Hepatocyte (in vitro differentiated cells): Measurements from ENCODE around the gene DEUP1. TPM values are rescaled to one million over a fixed set of nuclear protein-coding genes. Genes with fewer than 3 reads are reported as not detected.

Source experiments
- DNase-seq: peaks from one replicate; pipeline ENCODE4 v3.0.0-alpha.2; 2016; ENCODE audit warnings: low spot score
- H2AFZ ChIP-seq: fragments of 200-600 bp; sonication (generic); 2 replicates; pipeline ENCODE4 v1.6.0; 2016; ENCODE audit warnings: antibody characterized with exemption, mild to moderate bottlenecking
- H3K27ac ChIP-seq: fragments of 200-600 bp; sonication (generic); 2 replicates; pipeline ENCODE4 v1.5.1; 2016; ENCODE audit warnings: mild to moderate bottlenecking
- H3K27me3 ChIP-seq: fragments of 200-600 bp; sonication (generic); 2 replicates; pipeline ENCODE4 v1.6.1; 2016
- H3K36me3 ChIP-seq: fragments of 200-600 bp; sonication (generic); replicated peaks from 2 replicates; pipeline ENCODE4 v1.5.1; 2016; ENCODE audit warnings: low read depth; ENCODE audit not compliant: insufficient read depth
- H3K4me1 ChIP-seq: fragments of 200-600 bp; sonication (generic); 2 replicates; pipeline ENCODE4 v1.5.1; 2016; ENCODE audit warnings: mild to moderate bottlenecking, moderate library complexity; ENCODE audit not compliant: insufficient read depth
- H3K4me2 ChIP-seq: fragments of 200-600 bp; sonication (generic); 2 replicates; pipeline ENCODE4 v1.6.0; 2016
- H3K4me3 ChIP-seq: fragments of 200-600 bp; sonication (generic); 2 replicates; pipeline ENCODE4 v1.5.1; 2016; ENCODE audit warnings: mild to moderate bottlenecking
- H3K79me2 ChIP-seq: fragments of 200-600 bp; sonication (generic); 2 replicates; pipeline ENCODE4 v1.6.0; 2017; ENCODE audit warnings: mild to moderate bottlenecking
- H3K9me2 ChIP-seq: fragments of 200-600 bp; sonication (generic); replicated peaks from 2 replicates; pipeline ENCODE4 v1.6.0; 2017; ENCODE audit warnings: mild to moderate bottlenecking; ENCODE audit not compliant: insufficient read depth
- H3K9me3 ChIP-seq: fragments of 200-600 bp; sonication (generic); 2 replicates; pipeline ENCODE4 v1.5.1; 2016; ENCODE audit warnings: low read depth, mild to moderate bottlenecking
- H4K20me1 ChIP-seq: fragments of 200-600 bp; sonication (generic); 2 replicates; pipeline ENCODE4 v1.6.0; 2016; ENCODE audit warnings: mild to moderate bottlenecking; ENCODE audit not compliant: insufficient read depth, poor library complexity, severe bottlenecking
- EZH2 ChIP-seq: fragments of 200-600 bp; sonication (generic); IDR thresholded peaks from 2 replicates; pipeline ENCODE4 v1.6.1; 2016; ENCODE audit warnings: antibody characterized with exemption, mild to moderate bottlenecking, borderline replicate concordance
- EZH2phosphoT487 ChIP-seq: fragments of 200-600 bp; sonication (generic); IDR thresholded peaks from one replicate; pipeline ENCODE4 v1.6.1; 2018; ENCODE audit warnings: antibody characterized with exemption, mild to moderate bottlenecking, low read depth, moderate library complexity; ENCODE audit not compliant: unreplicated experiment, severe bottlenecking
- WGBS: methylation state at CpG from one replicate; pipeline ENCODE4 v1.1.6; 2016; ENCODE audit warnings: low lambda C conversion rate; ENCODE audit errors: missing lambda C conversion rate; 5-methylcytosine and 5-hydroxymethylcytosine counted together
- polyA plus RNA-seq: library from polyadenylated mRNA; unstranded; fragments of >200 nt; fragmentation: Nextera tagmentation; extraction: Ambion mirVana; gene quantifications from 2 replicates; pipeline ENCODE4 v1.2.1, GENCODE V29; 2016
- total RNA-seq: library from RNA; depleted of rRNA; stranded (reverse); fragments of >200 nt; gene quantifications from 2 replicates; pipeline ENCODE4 v1.2.3, GENCODE V29; 2014
- TF ChIP-seq, protein P1 (sequence below): fragments of 200-600 bp; sonication (generic); IDR thresholded peaks from 2 replicates; pipeline ENCODE4 v1.5.1; 2016; ENCODE audit warnings: antibody characterized with exemption, mild to moderate bottlenecking; ENCODE audit not compliant: poor library complexity

Gene DEUP1
- total and polyA plus RNA-seq, 2 experiments from 2014 or later = 0.28 to 0.47 TPM

DNA sequence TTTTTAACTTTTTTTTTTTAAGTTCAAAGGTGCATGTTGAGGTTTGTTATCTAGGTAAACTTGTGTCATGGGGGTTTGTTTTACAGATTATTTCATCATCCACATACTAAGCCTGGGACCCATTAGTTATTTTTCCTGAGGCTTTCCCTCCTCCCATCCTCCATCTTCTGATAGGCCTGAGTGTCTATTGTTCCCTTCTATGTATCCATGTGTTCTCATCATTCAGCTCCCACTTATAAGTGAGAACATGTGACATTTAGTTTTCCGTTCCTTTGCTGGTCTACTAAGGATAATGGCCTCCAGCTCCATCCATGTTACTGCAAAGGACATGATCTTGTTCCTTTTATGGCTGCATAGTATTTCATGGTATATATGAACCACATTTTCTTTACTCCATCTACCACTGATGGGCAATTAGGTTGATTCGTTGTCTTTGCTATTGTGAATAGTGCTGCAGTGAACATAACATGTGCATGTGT lies 14.4 kb downstream of the DEUP1 start:
- no peaks in the 10 kb centered on the region for H3K4me1 ChIP-seq
- H3K27ac ChIP-seq = no peak overlapping the region
- no peak overlapping the region for H3K4me2 ChIP-seq
- no peaks in the 10 kb centered on the region for H3K36me3 ChIP-seq
- DNase-seq = no peak
- no peak overlapping the region for H3K4me3 ChIP-seq
- no peaks in the 10 kb centered on the region for H3K27me3 ChIP-seq
- H3K9me2 ChIP-seq = no peaks in the 10 kb centered on the region
- H3K9me3 ChIP-seq = no peaks in the 10 kb centered on the region
- H3K79me2 ChIP-seq = no peaks in the 10 kb centered on the region
- 90% methylated on average over 2 of the region's 2 CpGs for whole genome bisulfite sequencing
- H2AFZ ChIP-seq = no peak overlapping the region
- no peaks in the 10 kb centered on the region for H4K20me1 ChIP-seq
- no peak for TF ChIP-seq EZH2

DNA sequence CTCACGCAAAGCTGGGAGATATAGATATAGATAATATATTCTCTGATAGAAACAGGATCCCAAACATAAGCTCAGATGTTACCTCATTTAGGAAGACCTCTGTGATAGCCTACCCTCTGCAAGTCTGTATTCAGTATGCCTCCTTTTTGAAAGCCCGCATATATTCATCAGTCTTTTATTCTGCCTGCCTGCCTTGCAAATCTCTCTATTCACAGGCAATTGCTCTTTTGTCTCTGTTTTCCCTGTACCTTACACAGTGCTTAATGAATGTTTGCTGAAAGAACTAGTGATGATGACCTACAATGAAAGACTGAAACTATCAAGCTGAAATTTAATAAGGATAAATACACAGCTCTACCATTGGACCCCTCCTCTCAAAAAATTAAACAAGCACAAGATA lies 18.4 kb downstream of the DEUP1 start:
- H3K79me2 ChIP-seq = no peaks in the 10 kb centered on the region
- no peak overlapping the region for H3K4me2 ChIP-seq
- H3K27me3 ChIP-seq = no peaks in the 10 kb centered on the region
- H3K36me3 ChIP-seq = no peaks in the 10 kb centered on the region
- H3K4me1 ChIP-seq = no peaks in the 10 kb centered on the region
- 78% methylated on average over 2 of the region's 2 CpGs for WGBS
- H4K20me1 ChIP-seq = no peaks in the 10 kb centered on the region
- H2AFZ ChIP-seq = no peak overlapping the region
- no peak for DNase-seq
- no peak overlapping the region for H3K27ac ChIP-seq
- no peak overlapping the region for H3K4me3 ChIP-seq
- H3K9me2 ChIP-seq = no peaks in the 10 kb centered on the region
- H3K9me3 ChIP-seq = no peaks in the 10 kb centered on the region
- TF ChIP-seq EZH2phosphoT487 (no peak), EZH2 (no peak)
- TF ChIP-seq, protein P1, sequence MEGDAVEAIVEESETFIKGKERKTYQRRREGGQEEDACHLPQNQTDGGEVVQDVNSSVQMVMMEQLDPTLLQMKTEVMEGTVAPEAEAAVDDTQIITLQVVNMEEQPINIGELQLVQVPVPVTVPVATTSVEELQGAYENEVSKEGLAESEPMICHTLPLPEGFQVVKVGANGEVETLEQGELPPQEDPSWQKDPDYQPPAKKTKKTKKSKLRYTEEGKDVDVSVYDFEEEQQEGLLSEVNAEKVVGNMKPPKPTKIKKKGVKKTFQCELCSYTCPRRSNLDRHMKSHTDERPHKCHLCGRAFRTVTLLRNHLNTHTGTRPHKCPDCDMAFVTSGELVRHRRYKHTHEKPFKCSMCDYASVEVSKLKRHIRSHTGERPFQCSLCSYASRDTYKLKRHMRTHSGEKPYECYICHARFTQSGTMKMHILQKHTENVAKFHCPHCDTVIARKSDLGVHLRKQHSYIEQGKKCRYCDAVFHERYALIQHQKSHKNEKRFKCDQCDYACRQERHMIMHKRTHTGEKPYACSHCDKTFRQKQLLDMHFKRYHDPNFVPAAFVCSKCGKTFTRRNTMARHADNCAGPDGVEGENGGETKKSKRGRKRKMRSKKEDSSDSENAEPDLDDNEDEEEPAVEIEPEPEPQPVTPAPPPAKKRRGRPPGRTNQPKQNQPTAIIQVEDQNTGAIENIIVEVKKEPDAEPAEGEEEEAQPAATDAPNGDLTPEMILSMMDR = no peak

DNA sequence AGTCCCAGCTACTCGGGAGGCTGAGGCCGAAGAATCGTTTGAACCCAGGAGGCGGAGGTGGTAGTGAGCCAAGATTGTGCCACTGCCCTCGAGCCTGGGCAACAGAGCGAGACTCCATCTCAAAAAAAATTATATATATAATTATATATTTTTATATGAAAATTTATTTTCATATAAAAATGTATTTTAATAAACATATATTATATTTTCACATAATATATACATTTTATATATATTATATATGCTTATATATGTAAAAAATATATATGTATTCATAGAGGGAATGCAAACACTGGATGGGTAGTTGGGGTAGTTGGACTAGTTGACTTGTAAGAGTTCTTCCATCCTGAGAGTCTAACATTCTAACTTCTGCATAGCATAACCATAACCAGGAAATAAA lies 20.3 kb downstream of the DEUP1 start:
- H2AFZ ChIP-seq = no peak overlapping the region
- no peaks in the 10 kb centered on the region for H3K9me3 ChIP-seq
- DNase-seq = no peak
- H3K79me2 ChIP-seq = no peaks in the 10 kb centered on the region
- H3K4me1 ChIP-seq = no peaks in the 10 kb centered on the region
- no peaks in the 10 kb centered on the region for H4K20me1 ChIP-seq
- no peaks in the 10 kb centered on the region for H3K36me3 ChIP-seq
- TF ChIP-seq, protein P1 = no peak
- TF ChIP-seq EZH2 = no peak
- no peak for TF ChIP-seq EZH2phosphoT487
- no peak overlapping the region for H3K4me2 ChIP-seq
- H3K4me3 ChIP-seq = no peak overlapping the region
- 95% methylated on average over 6 of the region's 6 CpGs for WGBS
- no peaks in the 10 kb centered on the region for H3K9me2 ChIP-seq
- H3K27me3 ChIP-seq = no peaks in the 10 kb centered on the region
- no peak overlapping the region for H3K27ac ChIP-seq

DNA sequence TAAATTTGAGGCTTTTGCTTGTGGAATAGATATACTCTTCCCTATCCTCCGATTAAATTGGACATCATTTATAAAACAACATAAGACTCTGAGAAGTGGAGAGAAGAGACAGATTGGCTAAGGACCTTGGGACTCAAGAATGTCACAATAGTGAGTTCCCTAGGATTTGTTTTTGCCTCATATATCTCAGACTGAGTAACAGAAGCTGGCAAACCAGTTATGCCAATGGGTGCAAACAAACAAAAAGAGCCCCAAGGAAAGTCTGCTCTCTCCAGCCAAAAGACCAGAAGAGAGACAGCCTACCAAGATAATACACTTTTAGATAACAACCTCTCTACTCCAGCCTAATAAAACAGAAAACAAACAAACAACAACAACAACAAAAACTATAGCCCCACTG lies 28.9 kb downstream of the DEUP1 start:
- TF ChIP-seq, protein P1 = no peak
- TF ChIP-seq EZH2 = no peak
- no peak for TF ChIP-seq EZH2phosphoT487
- Histone ChIP-seq H3K9me3 (peaks cover 6% of the 10 kb centered on the region), H3K36me3 (no peaks in the 10 kb centered on the region), H3K27ac (no peak overlapping the region), H3K4me1 (no peaks in the 10 kb centered on the region), H3K4me3 (no peak overlapping the region), H3K4me2 (no peak overlapping the region), H3K79me2 (no peaks in the 10 kb centered on the region), H2AFZ (no peak overlapping the region), H3K9me2 (no peaks in the 10 kb centered on the region), H4K20me1 (no peaks in the 10 kb centered on the region), H3K27me3 (no peaks in the 10 kb centered on the region)
- DNase-seq = no peak
- WGBS = 96% methylated on average over 1 of the region's 1 CpG
